Measurements from ENCODE around the gene FBLN7. TPM values are rescaled to one million over a fixed set of nuclear protein-coding genes. Genes with fewer than 3 reads are reported as not detected.

Gene FBLN7
- total and polyA plus RNA-seq, 4 donors = 0.60 to 2.4 (median 1.9) TPM

DNA sequence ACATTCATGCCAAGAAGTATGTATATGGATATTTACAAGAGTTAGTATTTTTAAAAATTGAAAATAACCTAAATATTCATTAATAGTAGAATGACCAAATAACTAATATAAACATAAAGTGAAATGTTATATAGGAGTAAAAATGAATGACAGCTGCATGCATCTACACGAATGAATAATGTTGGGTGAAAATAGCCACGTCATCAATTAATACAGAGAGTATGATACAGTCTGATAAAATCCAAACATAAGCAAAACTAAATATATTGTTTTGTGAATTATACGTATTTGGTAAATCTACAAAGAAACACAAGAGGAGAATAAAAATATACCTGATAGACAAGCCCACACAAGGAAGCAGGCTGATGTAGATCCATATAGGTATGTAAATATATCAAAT is 92.2 kb downstream of the FBLN7 start:
- TF ChIP-seq GABPA (IDR thresholded peaks at IDR 0.05 in 1 of 2, conservative IDR thresholded peaks at IDR 0.05 in 1 of 2) (no peak), EGR1 (IDR thresholded peaks at IDR 0.05; ENCODE audit: low read depth in 2 of 2) (no peak), YY1 (IDR thresholded peaks at IDR 0.05) (no peak), RAD21 (IDR thresholded peaks at IDR 0.05) (no peak), TAF1 (conservative IDR thresholded peaks at IDR 0.05) (no peak), HNF4A (conservative IDR thresholded peaks at IDR 0.05) (no peak), RXRA (IDR thresholded peaks at IDR 0.05) (no peak), ZBTB33 (IDR thresholded peaks at IDR 0.05) (no peak), HNF4G (IDR thresholded peaks at IDR 0.05) (no peak), FOXA2 (IDR thresholded peaks at IDR 0.05) (no peak), NR2F2 (IDR thresholded peaks at IDR 0.05) (no peak), SP1 (IDR thresholded peaks at IDR 0.05) (no peak), FOXA1 (IDR thresholded peaks at IDR 0.05) (no peak), MAX (IDR thresholded peaks at IDR 0.05) (no peak)
- TF ChIP-seq, protein P1, sequence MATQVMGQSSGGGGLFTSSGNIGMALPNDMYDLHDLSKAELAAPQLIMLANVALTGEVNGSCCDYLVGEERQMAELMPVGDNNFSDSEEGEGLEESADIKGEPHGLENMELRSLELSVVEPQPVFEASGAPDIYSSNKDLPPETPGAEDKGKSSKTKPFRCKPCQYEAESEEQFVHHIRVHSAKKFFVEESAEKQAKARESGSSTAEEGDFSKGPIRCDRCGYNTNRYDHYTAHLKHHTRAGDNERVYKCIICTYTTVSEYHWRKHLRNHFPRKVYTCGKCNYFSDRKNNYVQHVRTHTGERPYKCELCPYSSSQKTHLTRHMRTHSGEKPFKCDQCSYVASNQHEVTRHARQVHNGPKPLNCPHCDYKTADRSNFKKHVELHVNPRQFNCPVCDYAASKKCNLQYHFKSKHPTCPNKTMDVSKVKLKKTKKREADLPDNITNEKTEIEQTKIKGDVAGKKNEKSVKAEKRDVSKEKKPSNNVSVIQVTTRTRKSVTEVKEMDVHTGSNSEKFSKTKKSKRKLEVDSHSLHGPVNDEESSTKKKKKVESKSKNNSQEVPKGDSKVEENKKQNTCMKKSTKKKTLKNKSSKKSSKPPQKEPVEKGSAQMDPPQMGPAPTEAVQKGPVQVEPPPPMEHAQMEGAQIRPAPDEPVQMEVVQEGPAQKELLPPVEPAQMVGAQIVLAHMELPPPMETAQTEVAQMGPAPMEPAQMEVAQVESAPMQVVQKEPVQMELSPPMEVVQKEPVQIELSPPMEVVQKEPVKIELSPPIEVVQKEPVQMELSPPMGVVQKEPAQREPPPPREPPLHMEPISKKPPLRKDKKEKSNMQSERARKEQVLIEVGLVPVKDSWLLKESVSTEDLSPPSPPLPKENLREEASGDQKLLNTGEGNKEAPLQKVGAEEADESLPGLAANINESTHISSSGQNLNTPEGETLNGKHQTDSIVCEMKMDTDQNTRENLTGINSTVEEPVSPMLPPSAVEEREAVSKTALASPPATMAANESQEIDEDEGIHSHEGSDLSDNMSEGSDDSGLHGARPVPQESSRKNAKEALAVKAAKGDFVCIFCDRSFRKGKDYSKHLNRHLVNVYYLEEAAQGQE (IDR thresholded peaks at IDR 0.05) = no peak
- TF ChIP-seq, protein P2, sequence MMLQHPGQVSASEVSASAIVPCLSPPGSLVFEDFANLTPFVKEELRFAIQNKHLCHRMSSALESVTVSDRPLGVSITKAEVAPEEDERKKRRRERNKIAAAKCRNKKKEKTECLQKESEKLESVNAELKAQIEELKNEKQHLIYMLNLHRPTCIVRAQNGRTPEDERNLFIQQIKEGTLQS (IDR thresholded peaks at IDR 0.05) = no peak
- TF ChIP-seq, protein P3, sequence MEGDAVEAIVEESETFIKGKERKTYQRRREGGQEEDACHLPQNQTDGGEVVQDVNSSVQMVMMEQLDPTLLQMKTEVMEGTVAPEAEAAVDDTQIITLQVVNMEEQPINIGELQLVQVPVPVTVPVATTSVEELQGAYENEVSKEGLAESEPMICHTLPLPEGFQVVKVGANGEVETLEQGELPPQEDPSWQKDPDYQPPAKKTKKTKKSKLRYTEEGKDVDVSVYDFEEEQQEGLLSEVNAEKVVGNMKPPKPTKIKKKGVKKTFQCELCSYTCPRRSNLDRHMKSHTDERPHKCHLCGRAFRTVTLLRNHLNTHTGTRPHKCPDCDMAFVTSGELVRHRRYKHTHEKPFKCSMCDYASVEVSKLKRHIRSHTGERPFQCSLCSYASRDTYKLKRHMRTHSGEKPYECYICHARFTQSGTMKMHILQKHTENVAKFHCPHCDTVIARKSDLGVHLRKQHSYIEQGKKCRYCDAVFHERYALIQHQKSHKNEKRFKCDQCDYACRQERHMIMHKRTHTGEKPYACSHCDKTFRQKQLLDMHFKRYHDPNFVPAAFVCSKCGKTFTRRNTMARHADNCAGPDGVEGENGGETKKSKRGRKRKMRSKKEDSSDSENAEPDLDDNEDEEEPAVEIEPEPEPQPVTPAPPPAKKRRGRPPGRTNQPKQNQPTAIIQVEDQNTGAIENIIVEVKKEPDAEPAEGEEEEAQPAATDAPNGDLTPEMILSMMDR (IDR thresholded peaks at IDR 0.05; ENCODE audit: low read depth, low read length, missing input control) = no peak
- Histone ChIP-seq H3K9ac (ENCODE audit: low read depth in 1 of 2, low read length in 2 of 2) (no peak overlapping the region), H3K9me3 (ENCODE audit: control insufficient read depth in 4 of 4, low read length in 3 of 4) (no peaks in the 10 kb centered on the region), H3K4me3 (ENCODE audit: low read depth in 1 of 3, low read length in 3 of 3) (no peak overlapping the region), H3K36me3 (ENCODE audit: control insufficient read depth in 4 of 4, insufficient read depth in 3 of 4, low read depth in 1 of 4, low read length in 3 of 4) (peaks cover 0 to 6% (median 4%) of the 10 kb centered on the region in 4 donors), H3K27ac (ENCODE audit: low read depth in 1 of 2, low read length in 2 of 2) (no peak overlapping the region), H3K27me3 (ENCODE audit: control insufficient read depth in 4 of 4, insufficient read depth in 4 of 4, low read length in 3 of 4) (no peaks in the 10 kb centered on the region), H3K4me1 (ENCODE audit: control insufficient read depth in 4 of 4, insufficient read depth in 4 of 4, low read length in 3 of 4) (no peaks in the 10 kb centered on the region)
- no peak for DNase-seq (ENCODE audit: low spot score)
- WGBS = 95% methylated on average over 3 of the region's 3 CpGs

Other genes with a start within 250 kb of the FBLN7 start
- gene MERTK, start 239.8 kb upstream of the FBLN7 start, total RNA-seq = 10 to 100 TPM in 1 of 2 donors, 1 to 10 TPM in 1; 9.0 to 34.1 TPM
- gene MERTK, start 239.8 kb upstream of the FBLN7 start, polyA plus RNA-seq = 1 to 10 TPM; 6.3 to 7.4 TPM
- gene TMEM87B, start 83.1 kb upstream of the FBLN7 start, total RNA-seq = 10 to 100 TPM in 1 of 2 donors, 1 to 10 TPM in 1; 6.4 to 10.1 TPM
- gene TMEM87B, start 83.1 kb upstream of the FBLN7 start, polyA plus RNA-seq = 1 to 10 TPM; 3.6 to 5.5 TPM
- 1 to 10 TPM; 5.7 to 7.2 TPM for gene ZC3H8, start 116.7 kb downstream of the FBLN7 start, total RNA-seq
- gene ZC3H8, start 116.7 kb downstream of the FBLN7 start, polyA plus RNA-seq = 1 to 10 TPM; 2.4 to 8.9 TPM
- gene ZC3H6, start 137.2 kb downstream of the FBLN7 start, total RNA-seq = 1 to 10 TPM; 3.7 to 5.8 TPM
- gene ZC3H6, start 137.2 kb downstream of the FBLN7 start, polyA plus RNA-seq = under 1 TPM; 0.32 to 0.99 TPM